Smooth muscle cell (in vitro differentiated cells): Measurements from ENCODE around the gene SLC7A14. TPM values are rescaled to one million over a fixed set of nuclear protein-coding genes. Genes with fewer than 3 reads are reported as not detected.

Source experiments
- DNase-seq: peaks from one replicate; lab custom pipeline; 2025; ENCODE audit not compliant: unreplicated experiment; lab: John Stamatoyannopoulos, UW
- H2AFZ ChIP-seq: fragments of 200-600 bp; sonication (generic); 2 replicates; pipeline ENCODE4 v1.6.0; 2016; ENCODE audit warnings: antibody characterized with exemption, low read depth, mild to moderate bottlenecking
- H3F3A ChIP-seq: fragments of 200-600 bp; sonication (generic); 2 replicates; pipeline ENCODE4 v1.6.0; 2017; ENCODE audit warnings: antibody characterized with exemption, low read depth
- H3K27ac ChIP-seq: fragments of 200-600 bp; sonication (generic); 2 replicates; pipeline ENCODE4 v1.5.1; 2016; ENCODE audit warnings: low read depth, mild to moderate bottlenecking
- H3K27me3 ChIP-seq: fragments of 200-600 bp; sonication (generic); 2 replicates; pipeline ENCODE4 v1.6.1; 2016; ENCODE audit warnings: low read depth, mild to moderate bottlenecking
- H3K36me3 ChIP-seq: fragments of 200-600 bp; sonication (generic); 2 replicates; pipeline ENCODE4 v1.5.1; 2016; ENCODE audit warnings: low read depth
- H3K4me1 ChIP-seq: fragments of 200-600 bp; sonication (generic); 2 replicates; pipeline ENCODE4 v1.5.1; 2016; ENCODE audit warnings: low read depth
- H3K4me2 ChIP-seq: fragments of 200-600 bp; sonication (generic); 2 replicates; pipeline ENCODE4 v1.6.0; 2016; ENCODE audit warnings: mild to moderate bottlenecking
- H3K4me3 ChIP-seq: fragments of 200-600 bp; sonication (generic); 2 replicates; pipeline ENCODE4 v1.5.1; 2016; ENCODE audit warnings: mild to moderate bottlenecking
- H3K79me2 ChIP-seq: fragments of 200-600 bp; sonication (generic); 2 replicates; pipeline ENCODE4 v1.6.0; 2016; ENCODE audit warnings: low read depth, mild to moderate bottlenecking
- H3K9ac ChIP-seq: fragments of 200-600 bp; sonication (generic); 2 replicates; pipeline ENCODE4 v1.6.0; 2016; ENCODE audit warnings: low read depth
- H3K9me3 ChIP-seq: fragments of 200-600 bp; sonication (generic); replicated peaks from 2 replicates; pipeline ENCODE4 v1.5.1; 2016; ENCODE audit warnings: low read depth
- H4K20me1 ChIP-seq: fragments of 200-600 bp; sonication (generic); 2 replicates; pipeline ENCODE4 v1.6.0; 2016; ENCODE audit warnings: low read depth
- WGBS: methylation state at CpG from one replicate; pipeline ENCODE4 v1.1.7; 2016; ENCODE audit warnings: low lambda C conversion rate; 5-methylcytosine and 5-hydroxymethylcytosine counted together
- polyA plus RNA-seq: library from polyadenylated mRNA; unstranded; fragments of >200 nt; fragmentation: Nextera tagmentation; extraction: Ambion mirVana; gene quantifications from 2 replicates; pipeline ENCODE4 v1.2.1, GENCODE V29; 2016
- total RNA-seq: library from RNA; depleted of rRNA; stranded (reverse); fragments of >200 nt; gene quantifications from 2 replicates; pipeline ENCODE4 v1.2.3, GENCODE V29; 2014
- TF ChIP-seq, protein P1 (sequence below): fragments of 200-600 bp; sonication (generic); IDR thresholded peaks from 2 replicates; pipeline ENCODE4 v1.5.1; 2017; ENCODE audit warnings: borderline replicate concordance, mild to moderate bottlenecking, antibody characterized with exemption; ENCODE audit not compliant: insufficient read depth, poor library complexity, severe bottlenecking

Gene SLC7A14
- total and polyA plus RNA-seq, 2 experiments from 2014 or later: not detected

DNA sequence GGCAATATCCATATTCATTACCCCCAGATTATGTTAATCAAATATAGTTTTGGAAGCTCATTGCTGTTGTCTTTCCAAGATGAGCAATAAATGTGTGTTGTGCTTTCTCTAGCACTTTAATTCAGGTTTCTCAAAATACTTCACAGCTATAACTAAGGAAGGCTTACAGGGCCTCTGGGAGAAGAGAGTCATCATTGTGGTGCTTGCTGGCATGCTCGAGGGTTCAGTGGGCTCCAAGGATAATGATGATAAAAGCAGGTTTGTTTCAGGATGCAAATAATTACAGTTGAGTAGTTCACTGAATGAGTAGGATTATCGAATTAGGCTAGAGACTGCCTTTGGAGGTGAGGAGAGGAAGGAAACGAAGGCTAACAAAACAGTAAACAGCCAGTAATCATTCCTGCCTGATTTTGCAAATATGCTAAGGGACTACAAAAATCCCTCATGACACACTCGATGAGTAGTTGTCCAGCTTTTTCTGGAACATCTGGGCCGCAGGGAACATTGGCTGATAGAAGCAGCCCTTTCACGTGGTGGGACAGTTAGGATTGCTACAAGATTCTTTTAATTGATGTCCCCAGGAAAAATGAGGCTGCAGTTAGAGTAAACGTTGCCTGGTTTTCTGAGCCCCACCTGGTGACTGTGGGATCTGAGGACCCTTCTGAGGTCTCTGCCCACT is 54.1 kb downstream of the SLC7A14 start:
- no peaks in the 10 kb centered on the region for H3K36me3 ChIP-seq
- no peak overlapping the region for H3K9ac ChIP-seq
- H3K4me1 ChIP-seq: no peaks in the 10 kb centered on the region
- no peaks in the 10 kb centered on the region for H3K79me2 ChIP-seq
- no peak overlapping the region for H2AFZ ChIP-seq
- H3K27ac ChIP-seq: no peak overlapping the region
- DNase-seq: no peak
- no peak overlapping the region for H3K4me3 ChIP-seq
- WGBS: 37% methylated on average over 7 of the region's 7 CpGs
- H4K20me1 ChIP-seq: no peaks in the 10 kb centered on the region
- H3F3A ChIP-seq: peaks cover 5% of the 10 kb centered on the region
- no peak overlapping the region for H3K4me2 ChIP-seq
- no peaks in the 10 kb centered on the region for H3K27me3 ChIP-seq
- H3K9me3 ChIP-seq: no peaks in the 10 kb centered on the region
- TF ChIP-seq, protein P1, sequence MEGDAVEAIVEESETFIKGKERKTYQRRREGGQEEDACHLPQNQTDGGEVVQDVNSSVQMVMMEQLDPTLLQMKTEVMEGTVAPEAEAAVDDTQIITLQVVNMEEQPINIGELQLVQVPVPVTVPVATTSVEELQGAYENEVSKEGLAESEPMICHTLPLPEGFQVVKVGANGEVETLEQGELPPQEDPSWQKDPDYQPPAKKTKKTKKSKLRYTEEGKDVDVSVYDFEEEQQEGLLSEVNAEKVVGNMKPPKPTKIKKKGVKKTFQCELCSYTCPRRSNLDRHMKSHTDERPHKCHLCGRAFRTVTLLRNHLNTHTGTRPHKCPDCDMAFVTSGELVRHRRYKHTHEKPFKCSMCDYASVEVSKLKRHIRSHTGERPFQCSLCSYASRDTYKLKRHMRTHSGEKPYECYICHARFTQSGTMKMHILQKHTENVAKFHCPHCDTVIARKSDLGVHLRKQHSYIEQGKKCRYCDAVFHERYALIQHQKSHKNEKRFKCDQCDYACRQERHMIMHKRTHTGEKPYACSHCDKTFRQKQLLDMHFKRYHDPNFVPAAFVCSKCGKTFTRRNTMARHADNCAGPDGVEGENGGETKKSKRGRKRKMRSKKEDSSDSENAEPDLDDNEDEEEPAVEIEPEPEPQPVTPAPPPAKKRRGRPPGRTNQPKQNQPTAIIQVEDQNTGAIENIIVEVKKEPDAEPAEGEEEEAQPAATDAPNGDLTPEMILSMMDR: no peak

DNA sequence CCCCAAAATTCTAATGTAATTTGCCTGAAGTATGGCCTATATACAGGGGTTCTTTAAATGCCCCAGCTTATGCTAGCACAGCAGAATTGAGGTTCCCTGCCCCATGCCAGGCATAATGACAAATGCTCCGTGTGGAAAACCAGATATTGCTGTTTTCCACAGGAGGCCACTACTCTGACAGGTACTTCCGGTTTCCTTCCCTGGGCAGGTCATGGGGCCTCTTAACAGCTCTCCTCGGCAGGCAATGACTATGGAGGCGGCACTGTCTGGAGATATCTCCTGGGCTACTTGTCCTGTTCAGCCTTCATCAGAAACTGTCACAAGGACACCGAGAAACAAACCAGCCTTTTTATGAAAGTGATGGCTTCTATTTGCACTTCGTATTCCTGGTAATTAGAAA is 54.8 kb downstream of the SLC7A14 start:
- Histone ChIP-seq H3K9ac (no peak overlapping the region), H3K4me2 (no peak overlapping the region), H3K4me3 (no peak overlapping the region), H3F3A (peaks cover 5% of the 10 kb centered on the region), H3K36me3 (no peaks in the 10 kb centered on the region), H3K79me2 (no peaks in the 10 kb centered on the region), H3K4me1 (no peaks in the 10 kb centered on the region), H3K27me3 (no peaks in the 10 kb centered on the region), H4K20me1 (no peaks in the 10 kb centered on the region), H3K9me3 (no peaks in the 10 kb centered on the region), H2AFZ (no peak overlapping the region), H3K27ac (no peak overlapping the region)
- TF ChIP-seq, protein P1: no peak
- DNase-seq: no peak
- WGBS: 83% methylated on average over 6 of the region's 6 CpGs

DNA sequence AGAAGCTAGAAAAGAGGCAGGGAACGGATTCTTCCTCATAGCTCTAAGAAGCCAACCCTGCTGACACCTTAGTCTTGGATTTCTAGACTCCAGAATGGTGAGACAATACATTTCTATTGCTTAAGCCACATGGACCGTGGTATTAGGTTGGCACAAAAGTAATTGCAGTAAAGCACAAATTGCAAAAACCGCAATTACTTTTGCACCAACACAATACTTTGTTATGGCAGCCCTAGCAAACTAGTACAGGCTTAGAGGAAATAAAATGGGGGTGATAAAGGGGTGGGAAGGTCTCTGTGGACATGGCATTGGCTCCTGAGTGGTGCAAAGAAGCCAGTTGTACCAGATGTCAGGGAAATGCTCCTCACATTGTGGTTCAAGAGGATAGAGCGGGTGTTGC is 56.0 kb downstream of the SLC7A14 start:
- Histone ChIP-seq H3K36me3 (no peaks in the 10 kb centered on the region), H3F3A (peaks cover 5% of the 10 kb centered on the region), H2AFZ (no peak overlapping the region), H3K27me3 (no peaks in the 10 kb centered on the region), H3K4me2 (no peak overlapping the region), H3K4me3 (no peak overlapping the region), H3K79me2 (no peaks in the 10 kb centered on the region), H4K20me1 (no peaks in the 10 kb centered on the region), H3K27ac (no peak overlapping the region), H3K4me1 (no peaks in the 10 kb centered on the region), H3K9ac (no peak overlapping the region), H3K9me3 (no peaks in the 10 kb centered on the region)
- no peak for DNase-seq
- WGBS: 97% methylated on average over 4 of the region's 4 CpGs
- TF ChIP-seq, protein P1: no peak

DNA sequence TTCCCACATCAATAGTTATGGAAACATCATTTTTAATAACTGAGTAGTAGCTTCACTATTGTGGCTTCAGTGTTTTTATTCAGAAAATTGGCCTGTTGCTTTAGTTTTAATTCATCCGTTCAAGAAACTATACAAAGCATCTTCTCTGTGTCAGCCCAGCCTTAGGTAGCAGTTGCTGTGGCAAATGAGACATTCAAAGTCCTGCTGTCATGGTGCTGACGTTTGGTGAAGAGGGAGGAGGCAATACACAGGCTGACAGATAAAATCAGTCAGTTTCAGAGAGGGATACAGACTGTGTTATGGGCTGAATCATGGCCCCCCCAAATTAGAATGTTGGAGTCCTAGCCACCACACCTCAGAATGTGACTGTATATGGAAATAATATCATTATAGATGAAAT is 56.5 kb downstream of the SLC7A14 start:
- DNase-seq: no peak
- H3F3A ChIP-seq: peaks cover 5% of the 10 kb centered on the region
- H3K9ac ChIP-seq: no peak overlapping the region
- TF ChIP-seq, protein P1: no peak
- H3K4me1 ChIP-seq: no peaks in the 10 kb centered on the region
- H2AFZ ChIP-seq: no peak overlapping the region
- H3K36me3 ChIP-seq: no peaks in the 10 kb centered on the region
- 84% methylated on average over 2 of the region's 2 CpGs for WGBS
- H3K79me2 ChIP-seq: no peaks in the 10 kb centered on the region
- H4K20me1 ChIP-seq: no peaks in the 10 kb centered on the region
- no peaks in the 10 kb centered on the region for H3K9me3 ChIP-seq
- no peak overlapping the region for H3K27ac ChIP-seq
- no peak overlapping the region for H3K4me3 ChIP-seq
- no peaks in the 10 kb centered on the region for H3K27me3 ChIP-seq
- H3K4me2 ChIP-seq: no peak overlapping the region
